ENCODE results near the gene ACBD4. TPM values are rescaled to one million over a fixed set of nuclear protein-coding genes. Genes with fewer than 3 reads are reported as not detected.

The ACBD4 gene
- total and polyA plus RNA-seq, 10 of the 15 experiments (the other 5 are each of a cell fraction or from before 2014, with no cell fraction given): 0.20 to 13.8 (median 6.9) TPM

DNA sequence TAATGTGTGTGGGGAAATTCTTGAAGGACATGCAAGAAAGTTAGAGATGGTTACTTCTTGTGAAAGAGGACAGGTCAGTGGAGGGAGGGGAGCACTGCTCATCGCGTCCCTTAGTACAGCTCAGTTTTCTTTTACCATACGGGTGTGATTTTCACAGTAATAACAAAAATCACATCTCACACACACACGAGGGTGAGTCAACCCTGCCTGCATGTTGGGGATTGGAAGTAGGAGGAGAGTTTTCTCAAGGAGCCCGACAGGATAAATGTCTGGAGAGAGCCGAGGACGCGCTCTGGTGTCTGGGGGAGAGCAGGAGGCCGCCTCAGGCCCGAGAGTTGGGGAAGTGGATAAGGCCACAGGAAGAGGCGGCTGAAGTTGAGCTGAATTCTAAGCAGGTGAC lies 19.6 kb upstream of the ACBD4 start:
- WGBS (ENCODE audit: insufficient coverage, insufficient replicate concordance, low lambda C conversion rate, missing lambda C conversion rate): 40% methylated on average over 11 of the region's 11 CpGs
- DNase-seq (ENCODE audit: low read depth, low spot score): no peak
- no peak for ATAC-seq
- TF ChIP-seq RUNX3 (IDR thresholded peaks at IDR 0.05; ENCODE audit: low read length) (no peak), NRF1 (conservative IDR thresholded peaks at IDR 0.05; ENCODE audit: low read depth, low read length) (no peak), SIN3A (IDR thresholded peaks at IDR 0.05; ENCODE audit: low read depth, low read length) (no peak), RFX5 (IDR thresholded peaks at IDR 0.05; ENCODE audit: low read depth, low read length) (no peak), SP1 (IDR thresholded peaks at IDR 0.05; ENCODE audit: low read depth, low read length) (no peak), SUPT20H (IDR thresholded peaks at IDR 0.05; ENCODE audit: borderline replicate concordance, control insufficient read depth, low read depth, low read length) (no peak), ZNF207 (IDR thresholded peaks at IDR 0.05; ENCODE audit: borderline replicate concordance) (no peak), MTA2 (IDR thresholded peaks at IDR 0.05; ENCODE audit: low read depth) (no peak), MYC (IDR thresholded peaks at IDR 0.05; ENCODE audit: insufficient read depth, insufficient read length, insufficient replicate concordance, low read length, severe bottlenecking) (no peak), CBX5 (IDR thresholded peaks at IDR 0.05; ENCODE audit: low read depth) (no peak), NR2F1 (conservative IDR thresholded peaks at IDR 0.05) (no peak), HDGF (IDR thresholded peaks at IDR 0.05) (no peak), NBN (IDR thresholded peaks at IDR 0.05) (no peak)
- TF ChIP-seq, protein P1, sequence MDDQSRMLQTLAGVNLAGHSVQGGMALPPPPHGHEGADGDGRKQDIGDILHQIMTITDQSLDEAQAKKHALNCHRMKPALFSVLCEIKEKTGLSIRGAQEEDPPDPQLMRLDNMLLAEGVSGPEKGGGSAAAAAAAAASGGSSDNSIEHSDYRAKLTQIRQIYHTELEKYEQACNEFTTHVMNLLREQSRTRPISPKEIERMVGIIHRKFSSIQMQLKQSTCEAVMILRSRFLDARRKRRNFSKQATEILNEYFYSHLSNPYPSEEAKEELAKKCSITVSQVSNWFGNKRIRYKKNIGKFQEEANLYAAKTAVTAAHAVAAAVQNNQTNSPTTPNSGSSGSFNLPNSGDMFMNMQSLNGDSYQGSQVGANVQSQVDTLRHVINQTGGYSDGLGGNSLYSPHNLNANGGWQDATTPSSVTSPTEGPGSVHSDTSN (IDR thresholded peaks at IDR 0.05; ENCODE audit: insufficient replicate concordance, low read depth, low read length): no peak
- TF ChIP-seq, protein P2, sequence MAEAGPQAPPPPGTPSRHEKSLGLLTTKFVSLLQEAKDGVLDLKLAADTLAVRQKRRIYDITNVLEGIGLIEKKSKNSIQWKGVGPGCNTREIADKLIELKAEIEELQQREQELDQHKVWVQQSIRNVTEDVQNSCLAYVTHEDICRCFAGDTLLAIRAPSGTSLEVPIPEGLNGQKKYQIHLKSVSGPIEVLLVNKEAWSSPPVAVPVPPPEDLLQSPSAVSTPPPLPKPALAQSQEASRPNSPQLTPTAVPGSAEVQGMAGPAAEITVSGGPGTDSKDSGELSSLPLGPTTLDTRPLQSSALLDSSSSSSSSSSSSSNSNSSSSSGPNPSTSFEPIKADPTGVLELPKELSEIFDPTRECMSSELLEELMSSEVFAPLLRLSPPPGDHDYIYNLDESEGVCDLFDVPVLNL (IDR thresholded peaks at IDR 0.05; ENCODE audit: low read depth, low read length): no peak
- TF ChIP-seq, protein P3, sequence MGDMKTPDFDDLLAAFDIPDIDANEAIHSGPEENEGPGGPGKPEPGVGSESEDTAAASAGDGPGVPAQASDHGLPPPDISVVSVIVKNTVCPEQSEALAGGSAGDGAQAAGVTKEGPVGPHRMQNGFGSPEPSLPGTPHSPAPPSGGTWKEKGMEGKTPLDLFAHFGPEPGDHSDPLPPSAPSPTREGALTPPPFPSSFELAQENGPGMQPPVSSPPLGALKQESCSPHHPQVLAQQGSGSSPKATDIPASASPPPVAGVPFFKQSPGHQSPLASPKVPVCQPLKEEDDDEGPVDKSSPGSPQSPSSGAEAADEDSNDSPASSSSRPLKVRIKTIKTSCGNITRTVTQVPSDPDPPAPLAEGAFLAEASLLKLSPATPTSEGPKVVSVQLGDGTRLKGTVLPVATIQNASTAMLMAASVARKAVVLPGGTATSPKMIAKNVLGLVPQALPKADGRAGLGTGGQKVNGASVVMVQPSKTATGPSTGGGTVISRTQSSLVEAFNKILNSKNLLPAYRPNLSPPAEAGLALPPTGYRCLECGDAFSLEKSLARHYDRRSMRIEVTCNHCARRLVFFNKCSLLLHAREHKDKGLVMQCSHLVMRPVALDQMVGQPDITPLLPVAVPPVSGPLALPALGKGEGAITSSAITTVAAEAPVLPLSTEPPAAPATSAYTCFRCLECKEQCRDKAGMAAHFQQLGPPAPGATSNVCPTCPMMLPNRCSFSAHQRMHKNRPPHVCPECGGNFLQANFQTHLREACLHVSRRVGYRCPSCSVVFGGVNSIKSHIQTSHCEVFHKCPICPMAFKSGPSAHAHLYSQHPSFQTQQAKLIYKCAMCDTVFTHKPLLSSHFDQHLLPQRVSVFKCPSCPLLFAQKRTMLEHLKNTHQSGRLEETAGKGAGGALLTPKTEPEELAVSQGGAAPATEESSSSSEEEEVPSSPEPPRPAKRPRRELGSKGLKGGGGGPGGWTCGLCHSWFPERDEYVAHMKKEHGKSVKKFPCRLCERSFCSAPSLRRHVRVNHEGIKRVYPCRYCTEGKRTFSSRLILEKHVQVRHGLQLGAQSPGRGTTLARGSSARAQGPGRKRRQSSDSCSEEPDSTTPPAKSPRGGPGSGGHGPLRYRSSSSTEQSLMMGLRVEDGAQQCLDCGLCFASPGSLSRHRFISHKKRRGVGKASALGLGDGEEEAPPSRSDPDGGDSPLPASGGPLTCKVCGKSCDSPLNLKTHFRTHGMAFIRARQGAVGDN (IDR thresholded peaks at IDR 0.05): no peak
- TF ChIP-seq, protein P4, sequence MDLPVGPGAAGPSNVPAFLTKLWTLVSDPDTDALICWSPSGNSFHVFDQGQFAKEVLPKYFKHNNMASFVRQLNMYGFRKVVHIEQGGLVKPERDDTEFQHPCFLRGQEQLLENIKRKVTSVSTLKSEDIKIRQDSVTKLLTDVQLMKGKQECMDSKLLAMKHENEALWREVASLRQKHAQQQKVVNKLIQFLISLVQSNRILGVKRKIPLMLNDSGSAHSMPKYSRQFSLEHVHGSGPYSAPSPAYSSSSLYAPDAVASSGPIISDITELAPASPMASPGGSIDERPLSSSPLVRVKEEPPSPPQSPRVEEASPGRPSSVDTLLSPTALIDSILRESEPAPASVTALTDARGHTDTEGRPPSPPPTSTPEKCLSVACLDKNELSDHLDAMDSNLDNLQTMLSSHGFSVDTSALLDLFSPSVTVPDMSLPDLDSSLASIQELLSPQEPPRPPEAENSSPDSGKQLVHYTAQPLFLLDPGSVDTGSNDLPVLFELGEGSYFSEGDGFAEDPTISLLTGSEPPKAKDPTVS (IDR thresholded peaks at IDR 0.05; ENCODE audit: low read depth, low read length): no peak
- Histone ChIP-seq H3K9me3 (replicated peaks; ENCODE audit: control insufficient read depth, insufficient read depth, low read length) (no peaks in the 10 kb centered on the region), H4K20me1 (ENCODE audit: control insufficient read depth, insufficient read depth) (no peaks in the 10 kb centered on the region), H2AFZ (ENCODE audit: control insufficient read depth, low read depth, low read length) (no peak overlapping the region), H3K36me3 (ENCODE audit: control insufficient read depth in 2 of 2, insufficient read depth in 2 of 2, low read length in 1 of 2) (no peaks in the 10 kb centered on the region), H3K27ac (ENCODE audit: control insufficient read depth, insufficient read depth) (no peak overlapping the region), H3K27me3 (replicated peaks in 1 of 2; ENCODE audit: control insufficient read depth in 2 of 2, insufficient read depth in 2 of 2, low read length in 1 of 2) (no peaks in the 10 kb centered on the region), H3K4me1 (ENCODE audit: control insufficient read depth, insufficient read depth, low read length) (peaks cover 11% of the 10 kb centered on the region; the same call in 1 of the 2 replicates), H3K4me2 (ENCODE audit: control insufficient read depth, insufficient read depth) (no peak overlapping the region), H3K79me2 (ENCODE audit: control insufficient read depth, insufficient read depth, low read length) (no peaks in the 10 kb centered on the region), H3K4me3 (no peak overlapping the region), H3K9ac (ENCODE audit: control insufficient read depth, insufficient read depth, low read length) (no peak overlapping the region)
- in situ Hi-C loops (cut with MboI): no loop called here
- intact Hi-C loops (cut with micrococcal nuclease; ENCODE audit: unreplicated experiment): no loop called here
- BruUV-seq (replicated peaks): no TSS peak
- ChIA-PET POLR2A (no interaction called here), SMC1A (ENCODE audit: uncharacterized antibody, unreplicated experiment) (no interaction called here), RAD21 (ENCODE audit: unreplicated experiment) (no interaction called here), CTCF (no interaction called here)
- FAIRE-seq: no peak

Measured in GM12878 (cell line).